NCI-H526 (cell line): ENCODE data around the gene CENPX.
A peak's percentile ranks its signal among the peaks of the same experiment; 100 is the strongest.
"Not testable (repeated sequence)": the region's sequence is repeated elsewhere in the genome, so short reads cannot be mapped to it uniquely, and the experiment has no call there.

Source experiments
- DNase-seq, 2 experiments: peaks; one replicate each; lab custom pipeline; 2025; lab: John Stamatoyannopoulos, UW

CENPX gene

DNA sequence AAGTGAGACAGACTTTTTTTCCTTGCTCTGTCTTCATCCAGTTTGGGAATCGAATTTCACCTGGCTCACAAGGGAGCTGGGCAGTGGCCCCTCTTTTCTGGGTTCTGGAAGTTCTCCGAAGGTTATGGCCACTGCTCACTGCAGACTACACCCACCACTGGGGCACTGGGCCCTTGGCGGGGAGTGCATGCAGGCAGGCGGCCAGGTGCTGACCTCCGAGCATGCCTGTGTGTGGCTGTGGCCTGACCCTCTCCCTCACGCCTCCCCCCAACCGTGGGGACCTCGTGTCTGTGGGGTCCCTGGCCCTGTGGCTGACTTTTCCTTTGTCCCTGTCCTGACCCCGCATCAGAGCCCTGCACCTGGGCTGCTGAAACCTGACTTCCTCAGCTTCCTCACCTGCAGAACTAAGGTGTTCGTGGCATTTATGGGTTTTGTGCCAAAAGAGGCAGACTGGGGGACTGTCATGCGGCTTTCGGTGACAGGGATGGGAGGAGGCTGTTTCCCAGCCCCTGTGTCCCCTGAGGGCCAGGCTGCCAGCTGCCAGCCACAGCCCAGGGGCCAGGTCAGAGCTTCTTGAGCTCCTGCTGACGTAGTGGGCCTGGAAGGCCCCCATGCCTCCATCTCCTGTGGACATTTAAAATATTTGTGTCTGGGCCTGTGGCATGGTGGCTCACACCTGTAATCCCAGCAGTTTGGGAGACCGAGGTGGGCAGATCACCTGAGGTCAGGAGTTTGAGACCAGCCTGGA lies 23.8 kb downstream of the CENPX start:
- DNase-seq: no peak

DNA sequence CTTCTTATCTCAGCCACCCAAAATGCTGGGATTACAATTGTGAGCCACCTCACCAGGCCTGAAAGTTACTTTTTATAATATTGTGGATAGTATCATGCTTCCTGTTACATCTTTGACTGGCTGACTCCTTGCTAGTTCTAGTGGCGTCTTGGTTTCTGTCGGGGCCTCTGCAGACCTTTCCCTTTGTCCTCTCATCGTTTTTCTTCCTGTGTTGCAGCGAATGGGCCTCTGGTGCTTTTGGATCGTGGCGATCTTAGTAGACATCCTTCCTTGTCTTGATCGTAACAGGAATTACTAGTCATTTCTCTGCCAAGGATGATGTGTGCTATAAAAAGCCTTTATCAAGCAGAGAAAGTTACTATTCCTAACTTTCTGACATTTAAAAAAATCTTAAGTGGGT lies 24.5 kb downstream of the CENPX start:
- no peak for DNase-seq

GRCh38 chr17:81996757-81997441 lies 25.8 kb downstream of the CENPX start:
- DNase-seq: no peak

DNA sequence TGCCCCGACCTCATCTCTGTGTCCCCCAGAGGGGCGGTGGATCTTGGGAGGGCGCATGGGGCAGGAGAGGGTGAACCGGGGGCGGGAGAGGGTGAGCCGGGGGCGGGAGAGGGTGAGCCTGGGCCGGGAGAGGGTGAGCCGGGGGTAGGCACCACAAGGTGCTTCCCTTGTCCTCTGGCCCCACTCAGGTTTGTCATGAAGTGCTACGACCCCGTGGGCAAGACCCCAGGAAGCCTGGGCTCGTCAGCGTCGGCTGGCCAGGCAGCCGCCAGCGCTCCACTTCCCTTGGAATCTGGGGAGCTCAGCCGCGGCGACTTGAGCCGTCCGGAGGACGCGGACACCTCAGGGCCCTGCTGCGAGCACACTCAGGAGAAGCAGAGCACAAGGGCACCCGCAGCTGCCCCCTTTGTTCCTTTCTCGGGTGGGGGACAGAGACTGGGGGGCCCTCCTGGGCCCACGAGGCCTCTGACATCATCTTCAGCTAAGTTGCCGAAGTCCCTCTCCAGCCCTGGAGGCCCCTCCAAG lies 26.4 kb downstream of the CENPX start:
- DNase-seq: no peak

GRCh38 chr17:81995463-81996231 lies 27.0 kb downstream of the CENPX start:
- DNase-seq: no peak

- no peak for DNase-seq
Observed at GRCh38 chr17:81994593-81995462, 27.9 kb downstream of the CENPX start.

- DNase-seq: no peak
Observed at GRCh38 chr17:81993729-81994592, 28.7 kb downstream of the CENPX start.

- DNase-seq: no peak
Observed at GRCh38 chr17:81992306-81993102, 30.2 kb downstream of the CENPX start.

GRCh38 chr17:81991684-81992305 lies 30.9 kb downstream of the CENPX start:
- peak in 1 of 2 experiments; percentile 61 for DNase-seq

DNA sequence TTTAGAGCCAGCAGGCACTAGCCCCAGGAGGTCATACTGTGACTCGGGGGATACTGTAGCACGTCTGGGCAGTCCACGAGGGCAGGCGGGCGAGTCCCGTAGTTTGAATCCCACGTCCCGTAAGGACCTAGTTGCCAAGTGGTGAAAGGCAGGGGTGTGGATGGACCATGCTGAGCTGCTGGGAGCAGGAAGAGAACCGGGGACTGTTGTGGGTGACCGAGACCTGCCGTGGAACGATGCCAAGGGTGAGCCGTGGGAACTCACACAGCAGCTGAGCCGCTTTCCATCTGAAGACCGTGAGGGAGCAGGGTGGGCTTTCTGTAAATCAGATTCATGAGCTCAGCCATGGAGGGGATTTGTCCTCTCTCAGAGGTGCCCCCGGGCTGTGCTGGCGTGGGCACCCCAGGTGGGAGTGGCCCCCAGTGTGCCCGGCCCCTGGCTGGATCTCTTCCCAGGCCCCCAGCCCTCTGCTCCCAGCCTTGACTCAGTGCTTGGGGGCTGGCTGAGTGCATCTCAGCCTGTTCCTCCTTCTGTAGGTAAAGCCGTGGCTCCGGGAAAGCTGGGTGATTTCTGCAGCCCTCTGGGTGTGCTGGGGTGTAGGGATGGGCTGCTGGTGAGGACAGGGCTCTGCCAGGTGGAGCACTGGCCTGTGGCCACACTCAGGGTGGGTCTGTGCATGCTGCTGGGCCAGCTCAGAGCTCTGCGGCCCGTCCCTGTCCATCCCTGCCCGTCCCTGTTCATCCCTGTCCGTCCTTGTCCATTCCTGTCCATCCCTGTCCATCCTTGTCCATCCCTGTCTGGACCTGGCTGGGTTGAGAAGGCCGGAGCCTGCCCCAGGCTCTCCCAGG lies 31.6 kb downstream of the CENPX start:
- no peak for DNase-seq

- no peak for DNase-seq
Observed at GRCh38 chr17:81987161-81987770, 35.4 kb downstream of the CENPX start.

DNA sequence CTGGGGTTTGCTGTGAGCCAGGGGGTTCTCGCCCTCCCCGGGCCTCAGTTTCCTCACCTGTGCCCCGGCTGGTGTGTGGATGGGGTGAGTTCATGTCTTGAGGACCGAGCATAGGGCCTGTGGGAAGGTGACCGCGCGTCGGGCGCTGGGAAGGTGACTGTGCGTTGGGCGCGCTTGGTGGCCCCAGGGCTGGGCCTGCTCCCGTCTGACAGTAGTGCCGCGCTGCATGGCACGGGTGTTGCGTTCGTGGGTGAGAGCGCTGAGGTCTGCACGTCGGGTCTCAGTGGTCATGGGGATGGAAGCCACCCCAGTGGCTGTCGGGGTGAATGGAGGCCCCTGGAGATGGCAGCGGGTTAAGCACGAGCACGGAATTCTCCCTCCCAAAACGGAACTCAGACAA lies 36.1 kb downstream of the CENPX start:
- no peak for DNase-seq

GRCh38 chr17:81984773-81985410 lies 37.8 kb downstream of the CENPX start:
- no peak for DNase-seq

GRCh38 chr17:81983639-81984373 lies 38.9 kb downstream of the CENPX start:
- no peak for DNase-seq

- no peak for DNase-seq
Observed at GRCh38 chr17:81983011-81983638, 39.6 kb downstream of the CENPX start.

DNA sequence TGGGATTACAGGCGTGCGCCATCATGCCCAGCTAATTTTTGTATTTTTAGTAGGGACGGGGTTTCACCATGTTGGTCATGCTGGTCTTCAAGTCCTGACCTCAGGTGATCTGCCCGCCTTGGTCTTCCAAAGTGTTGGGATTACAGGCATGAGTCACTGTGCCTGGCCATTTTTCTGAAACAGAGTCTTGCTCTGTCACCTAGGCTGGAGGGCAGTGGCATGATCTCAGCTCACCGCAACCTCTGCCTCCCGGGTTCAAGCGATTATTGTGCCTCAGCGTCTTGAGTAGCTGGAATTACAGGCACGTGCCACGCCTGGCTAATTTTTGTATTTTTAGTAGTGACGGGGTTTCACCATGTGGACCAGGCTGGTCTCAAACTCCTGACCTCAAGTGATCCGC lies 41.2 kb downstream of the CENPX start:
- not testable (repeated sequence) for DNase-seq
